Thyroid gland (tissue), 4 donors: ENCODE measurements around the gene ATM. TPM values are rescaled to one million over a fixed set of nuclear protein-coding genes. Genes with fewer than 3 reads are reported as not detected.

Experiments
- DNase-seq, 2 donors: peaks; one replicate each; pipeline ENCODE4 v3.0.0-alpha.2; 2019
- H3K27ac ChIP-seq, 3 donors: fragments of 200-600 bp; sonication (generic); 1 replicate in 2 of 3; 2 replicates in 1 of 3; pipeline ENCODE4 v1.5.1; 2016 to 2019; ENCODE audit warnings: mild to moderate bottlenecking in 1 of 3, moderate library complexity in 1 of 3
- H3K27me3 ChIP-seq: fragments of 200-600 bp; sonication (generic); one replicate; pipeline ENCODE4 v1.5.1; 2019
- H3K36me3 ChIP-seq, 2 donors: fragments of 200-600 bp; sonication (generic); one replicate each; pipeline ENCODE4 v1.5.1; 2016 to 2019
- H3K4me1 ChIP-seq, 2 donors: fragments of 200-600 bp; sonication (generic); one replicate each; pipeline ENCODE4 v1.5.1; 2017 to 2019
- H3K4me3 ChIP-seq, 3 donors: fragments of 200-600 bp; sonication (generic); replicated peaks in 1 of 3; 1 replicate in 2 of 3; 2 replicates in 1 of 3; pipeline ENCODE4 v1.5.1; 2016; ENCODE audit warnings: mild to moderate bottlenecking in 1 of 3
- H3K9me3 ChIP-seq: fragments of 200-600 bp; sonication (generic); one replicate; pipeline ENCODE4 v1.5.1; 2017
- CTCF ChIP-seq, 6 experiments: fragments of 200-600 bp in 3 of 6; fragments of 450-650 bp in 3 of 6; sonication (generic) in 3 of 6; IDR thresholded peaks; one replicate each; pipeline ENCODE4 v1.5.1; 2016 to 2019; ENCODE audit warnings: antibody characterized with exemption in 6 of 6, mild to moderate bottlenecking in 2 of 6, inconsistent platforms in 1 of 6, moderate library complexity in 1 of 6
- POLR2A ChIP-seq, 2 donors: fragments of 450-650 bp; IDR thresholded peaks; one replicate each; pipeline ENCODE4 v1.6.1; 2017; ENCODE audit warnings: antibody characterized with exemption in 2 of 2, mild to moderate bottlenecking in 2 of 2, moderate library complexity in 1 of 2
- WGBS, 2 donors: methylation state at CpG; one replicate each; pipeline ENCODE4 v1.1.5; 2017; 5-methylcytosine and 5-hydroxymethylcytosine counted together
- intact Hi-C: fragments of 100-400 bp; cut with DNase I; formaldehyde crosslinking; loops from one replicate; pipeline ENCODE4 v1.15.1; 2023
- total RNA-seq, 4 donors: library from RNA; depleted of rRNA; stranded (reverse); fragments of >200 nt; gene quantifications; one replicate each; pipeline ENCODE4 v1.2.3, GENCODE V29; 2016

The ATM gene
- total RNA-seq, 4 donors from 2014 or later, result 84.4 to 207 (median 137) TPM

- intact Hi-C loops, result no loop called here
- DNase-seq, result no peak
- Histone ChIP-seq H3K36me3 (no peaks in the 10 kb centered on the region), H3K27ac (no peak overlapping the region), H3K9me3 (no peaks in the 10 kb centered on the region), H3K4me1 (peaks cover 0 to under 1% of the 10 kb centered on the region in 2 donors), H3K27me3 (no peaks in the 10 kb centered on the region), H3K4me3 (no peak overlapping the region)
- 80 to 97% methylated on average over 2 of the region's 2 CpGs for WGBS, 2 donors
- TF ChIP-seq CTCF (IDR thresholded peaks at IDR 0.05) (no peak), POLR2A (IDR thresholded peaks at IDR 0.05) (no peak)
Measured at GRCh38 chr11:108213784-108214183, 9.1 kb upstream of the ATM start.

- DNase-seq, result no peak
Measured at GRCh38 chr11:108216988-108217387, 5.9 kb upstream of the ATM start.

GRCh38 chr11:108218455-108218854 lies 4.4 kb upstream of the ATM start:
- Histone ChIP-seq H3K4me1 (peaks cover 17 to 28% of the 10 kb centered on the region in 2 donors), H3K4me3 (no peak overlapping the region), H3K9me3 (no peaks in the 10 kb centered on the region), H3K27me3 (no peaks in the 10 kb centered on the region), H3K27ac (no peak overlapping the region), H3K36me3 (no peaks in the 10 kb centered on the region)
- intact Hi-C loops, result no loop called here
- DNase-seq, result no peak
- TF ChIP-seq POLR2A (IDR thresholded peaks at IDR 0.05) (no peak), CTCF (IDR thresholded peaks at IDR 0.05) (no peak)
- 69 to 94% methylated on average over 2 of the region's 2 CpGs for WGBS, 2 donors

More at GRCh38 chr11:108216988-108217387, 5.9 kb upstream of the ATM start:
- Histone ChIP-seq H3K36me3 (no peaks in the 10 kb centered on the region), H3K27ac (no peak overlapping the region), H3K9me3 (no peaks in the 10 kb centered on the region), H3K27me3 (no peaks in the 10 kb centered on the region), H3K4me3 (no peak overlapping the region), H3K4me1 (peaks cover 17 to 28% of the 10 kb centered on the region in 2 donors)
- 77 to 82% methylated on average over 4 of the region's 4 CpGs for WGBS, 2 donors
- TF ChIP-seq POLR2A (IDR thresholded peaks at IDR 0.05), result no peak
- no peak for TF ChIP-seq CTCF (IDR thresholded peaks at IDR 0.05)
- intact Hi-C loops, result no loop called here

GRCh38 chr11:108218912-108219783 lies 3.7 kb upstream of the ATM start:
- no peaks in the 10 kb centered on the region for H3K36me3 ChIP-seq
- H3K4me3 ChIP-seq, result no peak overlapping the region
- no peaks in the 10 kb centered on the region for H3K27me3 ChIP-seq
- peaks cover 20 to 34% of the 10 kb centered on the region in 2 donors for H3K4me1 ChIP-seq
- no peak overlapping the region for H3K27ac ChIP-seq
- no peak for DNase-seq
- TF ChIP-seq POLR2A (IDR thresholded peaks at IDR 0.05), result no peak
- TF ChIP-seq CTCF (IDR thresholded peaks at IDR 0.05), result no peak
- intact Hi-C loops, result no loop called here
- no peaks in the 10 kb centered on the region for H3K9me3 ChIP-seq
- WGBS, 2 donors, result 60 to 71% methylated on average over 7 of the region's 7 CpGs

- peak overlapping the region in 2 of 3 donors; percentile 69 to 86 for H3K4me3 ChIP-seq
- H3K27ac ChIP-seq, result peak overlapping the region in 1 of 3 donors; percentile 88
- WGBS, 2 donors, result 50 to 54% methylated on average over 5 of the region's 5 CpGs
- no peak for DNase-seq
- intact Hi-C loops, result loop anchor here (10.0 kb wide), 1 partner anchor 96 kb away; the partner anchor contains the start of gene ACAT1
- peaks cover 31 to 35% of the 10 kb centered on the region in 2 donors for H3K4me1 ChIP-seq
- H3K9me3 ChIP-seq, result no peaks in the 10 kb centered on the region
- TF ChIP-seq CTCF (IDR thresholded peaks at IDR 0.05), result no peak
- TF ChIP-seq POLR2A (IDR thresholded peaks at IDR 0.05), result no peak
- no peaks in the 10 kb centered on the region for H3K27me3 ChIP-seq
- H3K36me3 ChIP-seq, result no peaks in the 10 kb centered on the region
Measured at GRCh38 chr11:108220721-108221336, 2.0 kb upstream of the ATM start.
